Stimulated activated CD8-positive, alpha-beta memory T cell treated with anti-CD3 and anti-CD28 coated beads, Interleukin-2, amount 100 ng/mL, for 48 hours (primary cell): ENCODE measurements around the gene MACROD2.

Experiments used
- DNase-seq, 2 donors: peaks; one replicate each; pipeline ENCODE4 v3.0.0-alpha.2; 2020; ENCODE audit warnings: low read depth in 2 of 2

The MACROD2 gene

DNA sequence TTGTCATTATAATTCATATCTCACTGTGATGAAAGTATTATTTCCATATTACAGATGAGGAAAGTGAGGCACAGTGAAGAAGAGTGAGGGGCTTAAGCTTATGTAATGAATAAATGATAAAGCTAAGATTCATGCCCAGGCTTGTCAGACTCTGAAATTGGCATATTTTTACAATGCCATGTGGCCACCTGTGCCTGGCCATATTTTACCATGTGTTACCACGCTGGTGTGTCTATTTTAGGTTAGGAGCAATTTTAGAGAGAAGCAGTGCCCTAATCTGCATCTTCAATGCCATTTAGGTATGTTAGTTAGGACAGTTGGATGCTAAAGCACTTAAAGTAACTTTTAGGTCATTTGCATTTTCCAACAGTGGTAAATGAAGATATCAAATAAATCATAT, 530.1 kb downstream of the MACROD2 start:
- no peak for DNase-seq

DNA sequence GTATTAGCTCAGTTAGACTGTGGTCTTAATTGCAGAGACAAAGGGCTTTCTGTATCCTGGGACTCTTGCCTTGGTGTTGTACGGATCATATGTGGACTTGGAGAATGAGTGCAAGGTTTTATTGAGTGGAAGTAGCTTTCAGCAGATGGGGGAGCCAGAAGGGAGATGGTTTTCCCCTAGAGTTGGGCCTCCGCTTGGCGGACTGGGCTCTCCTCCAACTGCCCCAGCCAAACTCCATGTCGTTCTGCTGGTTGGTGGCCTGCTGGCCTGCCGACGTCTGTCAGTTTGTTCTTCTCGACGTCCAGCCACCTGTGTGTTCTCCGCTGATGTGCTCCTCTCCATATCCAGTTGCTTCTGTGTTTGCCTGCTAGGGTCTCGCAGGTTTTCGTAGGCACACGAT, 531.6 kb downstream of the MACROD2 start:
- DNase-seq: no peak

DNA sequence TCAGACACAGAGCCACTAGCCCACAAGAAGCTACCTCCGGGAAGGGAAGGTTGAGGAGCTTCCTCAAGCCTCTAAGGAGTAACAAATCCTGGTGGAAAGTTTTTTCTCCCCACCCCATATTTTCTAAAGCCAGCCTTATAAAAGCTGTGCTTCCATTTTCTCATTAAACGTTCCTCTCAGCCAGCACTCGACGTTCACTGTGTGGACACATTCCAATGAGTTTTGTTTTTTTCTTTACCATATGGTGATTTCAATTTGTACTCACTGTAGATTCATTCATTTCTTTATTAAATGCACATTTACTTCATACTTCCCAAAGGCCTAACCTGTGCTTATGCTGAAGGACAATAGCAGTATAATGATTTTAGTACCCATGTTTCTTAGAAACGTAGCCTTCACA, 536.5 kb downstream of the MACROD2 start:
- DNase-seq: no peak

DNA sequence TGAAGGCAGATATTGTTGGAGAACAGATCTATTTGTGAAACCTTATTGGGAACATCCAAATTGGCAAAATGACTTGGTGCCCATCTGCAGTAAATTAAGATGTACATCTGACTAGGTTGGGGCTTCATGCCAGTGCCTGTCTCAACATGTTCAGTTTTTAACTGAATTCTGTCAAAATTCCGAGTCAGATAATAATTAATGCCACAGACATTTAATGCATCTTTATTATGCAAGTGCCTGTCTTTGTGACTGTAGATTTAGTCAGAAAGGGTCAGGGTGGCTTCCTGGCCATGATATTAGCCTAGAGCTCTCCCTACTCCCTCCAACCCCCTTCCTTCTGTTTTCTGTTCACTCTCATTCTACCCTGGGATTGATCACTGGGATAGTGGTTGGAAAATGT, 541.4 kb downstream of the MACROD2 start:
- no peak for DNase-seq

DNA sequence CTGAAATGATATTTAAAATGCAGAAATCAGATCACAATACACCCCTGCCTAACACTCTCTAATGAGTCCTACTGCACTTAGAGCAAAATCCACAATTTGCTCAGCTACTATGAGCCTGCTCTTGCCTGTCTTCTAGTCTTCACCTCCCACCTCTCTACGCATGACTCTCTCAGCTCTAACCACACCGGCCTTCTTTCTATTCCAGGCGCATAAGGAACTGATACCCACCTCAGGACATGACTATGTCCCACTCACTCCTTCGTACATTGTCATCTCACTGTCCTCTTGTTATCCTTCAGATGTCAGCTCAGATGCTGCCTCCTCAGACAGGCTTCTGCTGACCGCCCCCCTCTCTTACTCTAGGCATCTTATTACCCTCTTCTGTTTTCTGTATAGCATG, 543.1 kb downstream of the MACROD2 start:
- DNase-seq: no peak

- DNase-seq: no peak
Measured at GRCh38 chr20:14543040-14543439, 547.7 kb downstream of the MACROD2 start.

- no peak for DNase-seq
Measured at GRCh38 chr20:14544688-14545087, 549.4 kb downstream of the MACROD2 start.

DNA sequence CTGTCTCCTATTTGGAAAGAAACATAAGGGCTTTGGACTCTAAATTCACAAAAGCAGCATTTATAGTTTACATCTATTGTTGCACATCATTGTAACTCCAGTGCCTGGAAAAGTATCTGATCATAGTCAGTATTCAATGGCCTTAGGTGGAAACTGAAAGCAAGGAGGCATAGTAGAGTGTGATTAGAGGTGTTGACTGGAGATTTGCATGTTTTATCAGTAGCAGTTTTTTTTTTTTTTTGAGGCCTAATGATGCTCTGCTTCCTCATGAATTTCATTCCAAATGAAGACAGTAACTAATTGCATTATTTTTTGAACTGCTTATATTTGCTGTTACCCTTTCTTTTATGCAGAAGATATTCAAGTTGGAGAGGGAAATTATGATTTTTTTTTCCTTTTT, 555.3 kb downstream of the MACROD2 start:
- DNase-seq: no peak

- no peak for DNase-seq
Measured at GRCh38 chr20:14553774-14554534, 558.6 kb downstream of the MACROD2 start.

DNA sequence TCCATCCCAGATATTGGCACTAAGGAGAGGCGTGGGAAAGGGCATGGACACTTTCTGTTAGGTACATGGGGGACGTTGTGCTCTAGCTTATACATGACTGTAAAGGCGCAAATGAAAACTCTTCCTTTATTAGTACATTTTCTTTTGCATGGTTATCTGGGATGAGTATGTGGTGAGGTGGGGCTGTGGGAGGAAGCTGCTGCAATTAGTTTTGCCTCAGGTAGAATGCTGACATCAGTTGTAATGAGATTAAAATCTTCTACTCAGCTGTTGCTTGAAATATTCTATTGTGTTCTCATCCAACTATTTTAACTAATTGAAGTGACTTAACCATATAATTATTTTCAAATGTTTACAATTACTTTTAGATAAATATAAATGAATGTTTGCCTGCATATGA, 560.4 kb downstream of the MACROD2 start:
- DNase-seq: no peak

DNA sequence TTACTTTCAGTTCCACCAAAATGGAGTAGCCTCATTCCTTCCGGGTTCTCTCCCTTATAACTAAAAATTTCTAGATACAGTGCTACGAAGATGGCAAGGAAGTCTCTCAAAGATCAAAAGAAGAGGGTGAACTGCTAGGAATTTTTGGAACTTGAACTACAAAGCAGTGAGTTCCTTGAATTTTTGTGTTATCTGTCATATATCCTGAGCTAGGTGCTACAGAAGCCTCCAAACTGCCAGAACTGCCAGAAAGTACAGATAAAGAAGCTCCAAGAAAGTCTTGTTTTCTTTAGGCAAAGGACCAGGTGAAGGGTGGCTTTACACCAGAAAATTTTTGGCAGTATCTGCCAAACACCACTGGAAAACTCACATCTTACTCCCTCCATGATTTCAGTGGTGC, 560.9 kb downstream of the MACROD2 start:
- no peak for DNase-seq

DNA sequence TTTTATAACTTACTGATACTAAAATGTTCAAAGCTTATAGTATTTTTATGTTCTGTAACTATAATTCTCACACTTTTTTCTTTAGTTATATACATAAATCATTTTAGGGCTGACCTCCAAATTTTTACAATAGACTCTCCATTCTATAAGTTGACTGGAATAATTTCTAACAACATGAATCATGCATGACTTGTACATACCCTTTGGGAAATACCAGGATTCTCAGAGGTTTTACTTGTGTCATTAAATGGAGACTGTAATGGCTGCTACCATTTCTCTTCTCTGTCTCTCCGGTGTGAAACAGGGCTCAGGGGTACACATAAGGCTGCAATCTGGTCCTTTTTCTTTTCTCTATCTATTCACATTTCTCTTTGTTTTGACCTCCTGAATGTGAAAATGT, 564.3 kb downstream of the MACROD2 start:
- DNase-seq: no peak

- no peak for DNase-seq
Measured at GRCh38 chr20:14561741-14562221, 566.5 kb downstream of the MACROD2 start.

- DNase-seq: no peak
Measured at GRCh38 chr20:14562981-14563380, 567.7 kb downstream of the MACROD2 start.

DNA sequence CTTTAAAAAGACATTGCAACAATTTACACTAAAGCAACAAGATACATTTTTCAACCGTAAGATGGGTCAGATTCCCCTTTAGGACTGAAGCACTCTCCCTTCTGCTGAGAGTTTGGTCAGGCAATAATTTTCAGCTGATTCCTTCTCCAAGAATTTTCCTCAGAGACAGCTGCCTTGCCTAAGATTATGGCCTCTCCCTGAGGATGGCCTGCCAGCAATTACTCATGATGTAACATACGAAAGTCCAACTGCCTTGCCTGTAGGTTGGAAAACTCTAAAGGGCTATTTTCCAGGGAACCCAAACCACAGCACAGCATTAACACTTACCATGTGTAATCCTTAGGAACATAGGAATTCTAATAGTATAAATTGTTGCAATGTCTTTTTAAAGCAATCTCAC, 571.2 kb downstream of the MACROD2 start:
- DNase-seq: no peak

GRCh38 chr20:14568225-14568624, 572.9 kb downstream of the MACROD2 start:
- DNase-seq: no peak

GRCh38 chr20:14568701-14569100, 573.4 kb downstream of the MACROD2 start:
- no peak for DNase-seq

DNA sequence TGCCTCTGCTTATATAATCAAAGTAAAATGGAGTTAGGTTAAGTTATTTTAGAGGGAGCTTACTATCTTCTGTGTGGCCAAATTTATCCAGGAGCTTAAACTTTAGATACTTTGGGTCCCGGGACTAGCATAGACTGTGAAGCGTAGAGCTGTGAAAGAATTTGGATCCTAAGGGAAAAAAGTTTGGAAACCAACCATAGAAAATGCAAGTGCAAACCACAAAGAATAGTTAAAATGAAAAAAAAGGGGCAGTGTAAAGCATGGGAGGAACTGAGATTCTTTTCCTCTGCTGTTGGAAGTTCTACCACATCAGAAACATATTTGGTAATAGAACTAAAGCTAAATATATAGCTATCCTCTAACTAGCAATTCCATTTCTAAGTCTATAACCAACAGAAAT, 574.3 kb downstream of the MACROD2 start:
- DNase-seq: no peak

- no peak for DNase-seq
Measured at GRCh38 chr20:14570811-14571210, 575.5 kb downstream of the MACROD2 start.

- no peak for DNase-seq
Measured at GRCh38 chr20:14573676-14574075, 578.4 kb downstream of the MACROD2 start.

- no peak for DNase-seq
Measured at GRCh38 chr20:14576196-14576877, 581.0 kb downstream of the MACROD2 start.

DNA sequence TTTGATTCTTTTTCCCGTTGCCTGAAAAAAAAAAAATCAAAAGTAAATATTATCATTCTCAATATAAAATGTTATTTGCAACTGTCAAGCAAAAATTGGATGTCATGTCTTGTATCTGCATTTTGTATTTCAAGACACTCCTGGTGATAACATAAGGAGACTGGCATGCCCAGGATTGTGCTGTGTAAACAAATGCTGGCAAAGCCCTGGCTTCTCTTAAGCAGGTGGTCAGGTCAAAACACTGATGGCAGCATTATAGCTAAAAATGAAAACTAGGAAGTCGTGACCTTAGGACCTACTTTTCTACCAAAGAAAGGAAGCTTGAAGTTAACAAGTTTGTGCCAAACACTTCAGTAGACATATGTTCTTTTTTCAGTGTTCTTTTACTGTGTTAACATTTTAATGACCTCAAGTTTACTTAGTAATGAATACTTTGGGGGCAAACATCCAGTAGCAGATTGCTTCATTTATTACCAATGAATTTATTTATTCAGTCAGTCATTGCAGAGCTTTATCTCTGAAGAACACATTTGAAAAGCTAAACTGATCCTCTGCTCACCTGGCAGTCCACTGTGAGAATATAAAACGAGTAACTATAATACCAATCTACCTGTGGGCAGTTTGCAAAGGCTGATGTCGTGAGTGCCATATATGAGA, 585.2 kb downstream of the MACROD2 start:
- DNase-seq: no peak

DNA sequence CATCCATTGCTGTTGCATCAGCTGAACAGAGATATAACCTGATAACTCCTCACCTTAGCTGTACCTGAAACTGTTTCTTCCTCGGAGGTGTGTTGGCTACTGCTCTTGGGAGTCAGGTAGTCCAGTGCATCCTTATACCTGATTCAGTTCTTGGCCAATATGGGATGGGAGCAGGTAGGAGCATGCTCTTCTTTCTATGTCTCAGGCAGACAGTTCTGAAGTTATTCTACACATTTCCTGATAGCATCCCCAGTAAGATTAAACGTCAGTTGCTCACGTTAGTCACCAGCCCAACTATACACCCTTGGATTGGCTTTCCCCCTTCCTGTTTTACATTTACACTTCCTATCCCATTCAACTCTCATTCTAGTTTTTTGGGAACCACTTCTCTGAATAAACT, 586.4 kb downstream of the MACROD2 start:
- DNase-seq: no peak
